Upper lobe of left lung (tissue), 4 donors: ENCODE results near the gene ADSL.

Experiments used
- POLR2AphosphoS5 ChIP-seq, 2 donors: sonication (generic); formaldehyde crosslinking; IDR thresholded peaks; one replicate each; pipeline ENCODE4 v1.5.1; 2017; ENCODE audit warnings: antibody characterized with exemption in 2 of 2
- TF ChIP-seq, protein P1 (sequence below), 6 experiments: fragments of 450-650 bp in 4 of 6; fragments of 200-600 bp in 2 of 6; sonication (generic) in 2 of 6; IDR thresholded peaks; one replicate each; pipeline ENCODE4 v1.5.1; 2016 to 2019; ENCODE audit warnings: antibody characterized with exemption in 6 of 6

- TF ChIP-seq POLR2AphosphoS5 (IDR thresholded peaks at IDR 0.05): no peak
- TF ChIP-seq, protein P1, sequence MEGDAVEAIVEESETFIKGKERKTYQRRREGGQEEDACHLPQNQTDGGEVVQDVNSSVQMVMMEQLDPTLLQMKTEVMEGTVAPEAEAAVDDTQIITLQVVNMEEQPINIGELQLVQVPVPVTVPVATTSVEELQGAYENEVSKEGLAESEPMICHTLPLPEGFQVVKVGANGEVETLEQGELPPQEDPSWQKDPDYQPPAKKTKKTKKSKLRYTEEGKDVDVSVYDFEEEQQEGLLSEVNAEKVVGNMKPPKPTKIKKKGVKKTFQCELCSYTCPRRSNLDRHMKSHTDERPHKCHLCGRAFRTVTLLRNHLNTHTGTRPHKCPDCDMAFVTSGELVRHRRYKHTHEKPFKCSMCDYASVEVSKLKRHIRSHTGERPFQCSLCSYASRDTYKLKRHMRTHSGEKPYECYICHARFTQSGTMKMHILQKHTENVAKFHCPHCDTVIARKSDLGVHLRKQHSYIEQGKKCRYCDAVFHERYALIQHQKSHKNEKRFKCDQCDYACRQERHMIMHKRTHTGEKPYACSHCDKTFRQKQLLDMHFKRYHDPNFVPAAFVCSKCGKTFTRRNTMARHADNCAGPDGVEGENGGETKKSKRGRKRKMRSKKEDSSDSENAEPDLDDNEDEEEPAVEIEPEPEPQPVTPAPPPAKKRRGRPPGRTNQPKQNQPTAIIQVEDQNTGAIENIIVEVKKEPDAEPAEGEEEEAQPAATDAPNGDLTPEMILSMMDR (IDR thresholded peaks at IDR 0.05): no peak
Observed at GRCh38 chr22:40401981-40402406, 55.7 kb downstream of the ADSL start.
